ENCODE data around the gene SLC16A13.

Gene SLC16A13

GRCh38 chr17:7024402-7024785, 11.4 kb upstream of the SLC16A13 start:
- DNase-seq (ENCODE audit: low read depth, low spot score), result no peak
- TF ChIP-seq, protein P1, sequence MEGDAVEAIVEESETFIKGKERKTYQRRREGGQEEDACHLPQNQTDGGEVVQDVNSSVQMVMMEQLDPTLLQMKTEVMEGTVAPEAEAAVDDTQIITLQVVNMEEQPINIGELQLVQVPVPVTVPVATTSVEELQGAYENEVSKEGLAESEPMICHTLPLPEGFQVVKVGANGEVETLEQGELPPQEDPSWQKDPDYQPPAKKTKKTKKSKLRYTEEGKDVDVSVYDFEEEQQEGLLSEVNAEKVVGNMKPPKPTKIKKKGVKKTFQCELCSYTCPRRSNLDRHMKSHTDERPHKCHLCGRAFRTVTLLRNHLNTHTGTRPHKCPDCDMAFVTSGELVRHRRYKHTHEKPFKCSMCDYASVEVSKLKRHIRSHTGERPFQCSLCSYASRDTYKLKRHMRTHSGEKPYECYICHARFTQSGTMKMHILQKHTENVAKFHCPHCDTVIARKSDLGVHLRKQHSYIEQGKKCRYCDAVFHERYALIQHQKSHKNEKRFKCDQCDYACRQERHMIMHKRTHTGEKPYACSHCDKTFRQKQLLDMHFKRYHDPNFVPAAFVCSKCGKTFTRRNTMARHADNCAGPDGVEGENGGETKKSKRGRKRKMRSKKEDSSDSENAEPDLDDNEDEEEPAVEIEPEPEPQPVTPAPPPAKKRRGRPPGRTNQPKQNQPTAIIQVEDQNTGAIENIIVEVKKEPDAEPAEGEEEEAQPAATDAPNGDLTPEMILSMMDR (IDR thresholded peaks at IDR 0.05; ENCODE audit: insufficient read depth, low read length, missing control alignments), result no peak
- POLR2A ChIA-PET, result no interaction called here
- no peak overlapping the region for H3K4me3 ChIP-seq (ENCODE audit: low read depth, low read length)
- CTCF ChIA-PET, result interaction anchor here (1.5 to 8.5 kb wide), 4 partner anchors 9 to 113 kb away, joined by 5 to 145 read pairs (median 8); a partner anchor contains a TSS

DNA sequence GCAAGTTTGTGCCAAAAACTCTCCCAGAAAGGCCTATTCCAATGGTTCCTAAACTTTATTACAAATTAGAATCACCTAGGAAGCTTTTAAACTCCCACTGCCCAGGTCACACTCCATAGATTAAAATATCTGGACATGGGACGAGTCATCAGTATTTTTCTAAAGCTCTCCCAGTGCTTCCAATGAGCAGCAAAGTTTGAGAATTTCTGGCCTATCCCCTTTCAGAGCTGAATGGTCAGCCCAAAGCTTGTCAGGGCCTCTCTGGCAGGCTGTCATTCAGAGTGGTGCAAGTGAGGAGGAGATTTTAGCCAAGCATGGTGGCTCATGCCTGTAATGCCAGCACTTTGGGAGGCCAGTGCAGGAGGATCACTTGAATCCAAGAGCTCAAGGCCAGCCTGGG, 10.6 kb upstream of the SLC16A13 start:
- H3K4me3 ChIP-seq (ENCODE audit: low read depth, low read length), result no peak overlapping the region
- POLR2A ChIA-PET, result interaction anchor here (1.2 to 1.3 kb wide), 2 partner anchors 9 to 10 kb away, joined by 4 read pairs; partner anchors contain the start of gene SLC16A13
- TF ChIP-seq, protein P1 (IDR thresholded peaks at IDR 0.05; ENCODE audit: insufficient read depth, low read length, missing control alignments), result no peak
- CTCF ChIA-PET, result interaction anchor here (1.0 to 8.5 kb wide), 6 partner anchors 10 to 114 kb away, joined by 3 to 145 read pairs (median 5); partner anchors contain the start of gene SLC16A13
- DNase-seq (ENCODE audit: low read depth, low spot score), result no peak

GRCh38 chr17:7026471-7027115, 9.2 kb upstream of the SLC16A13 start:
- POLR2A ChIA-PET, result interaction anchor here (1.2 kb wide), 1 partner anchor 11 kb away, joined by 4 read pairs; no protein-coding TSS in a partner anchor
- DNase-seq (ENCODE audit: low read depth, low spot score), result no peak
- H3K4me3 ChIP-seq (ENCODE audit: low read depth, low read length), result no peak overlapping the region
- TF ChIP-seq, protein P1 (IDR thresholded peaks at IDR 0.05; ENCODE audit: insufficient read depth, low read length, missing control alignments), result no peak
- CTCF ChIA-PET, result interaction anchor here (1.0 to 1.5 kb wide), 3 partner anchors 20 to 110 kb away, joined by 3 read pairs; no protein-coding TSS in a partner anchor

DNA sequence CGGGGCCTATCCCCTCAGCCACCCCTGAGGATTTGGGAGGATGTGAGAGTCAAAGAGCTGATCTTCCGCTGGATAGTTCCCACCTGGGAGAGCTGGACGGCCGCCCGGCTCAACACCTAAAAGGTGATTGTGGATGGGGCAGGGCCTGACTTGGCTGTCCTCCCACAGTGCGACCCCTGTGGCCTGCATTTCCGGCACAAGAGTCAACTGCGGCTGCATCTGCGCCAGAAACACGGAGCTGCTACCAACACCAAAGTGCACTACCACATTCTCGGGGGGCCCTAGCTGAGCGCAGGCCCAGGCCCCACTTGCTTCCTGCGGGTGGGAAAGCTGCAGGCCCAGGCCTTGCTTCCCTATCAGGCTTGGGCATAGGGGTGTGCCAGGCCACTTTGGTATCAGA, 8.5 kb upstream of the SLC16A13 start:
- TF ChIP-seq, protein P1 (IDR thresholded peaks at IDR 0.05; ENCODE audit: insufficient read depth, low read length, missing control alignments), result no peak
- ChIA-PET CTCF (interaction anchor here (1.1 to 1.5 kb wide), 3 partner anchors 19 to 113 kb away, joined by 3 to 4 read pairs (median 3); no protein-coding TSS in a partner anchor), POLR2A (no interaction called here)
- H3K4me3 ChIP-seq (ENCODE audit: low read depth, low read length), result no peak overlapping the region
- no peak for DNase-seq (ENCODE audit: low read depth, low spot score)

GRCh38 chr17:7029096-7029495, 6.7 kb upstream of the SLC16A13 start:
- no peak overlapping the region for H3K4me3 ChIP-seq (ENCODE audit: low read depth, low read length)
- no peak for DNase-seq (ENCODE audit: low read depth, low spot score)
- POLR2A ChIA-PET, result no interaction called here
- CTCF ChIA-PET, result interaction anchor here (1.3 to 1.7 kb wide), 2 partner anchors 7 to 16 kb away, joined by 4 to 7 read pairs; no protein-coding TSS in a partner anchor
- TF ChIP-seq, protein P1 (IDR thresholded peaks at IDR 0.05; ENCODE audit: insufficient read depth, low read length, missing control alignments), result no peak

- DNase-seq (ENCODE audit: low read depth, low spot score), result no peak
- H3K4me3 ChIP-seq (ENCODE audit: low read depth, low read length), result no peak overlapping the region
- TF ChIP-seq, protein P1 (IDR thresholded peaks at IDR 0.05; ENCODE audit: insufficient read depth, low read length, missing control alignments), result no peak
- ChIA-PET POLR2A (no interaction called here), CTCF (interaction anchor here (1.3 to 1.7 kb wide), 2 partner anchors 8 to 16 kb away, joined by 4 to 7 read pairs; no protein-coding TSS in a partner anchor)
Observed at GRCh38 chr17:7029659-7030058, 6.2 kb upstream of the SLC16A13 start.

Measured in AG04449 (cell line).